ENCODE measurements around the gene MAB21L1. TPM values are rescaled to one million over a fixed set of nuclear protein-coding genes. Genes with fewer than 3 reads are reported as not detected.

Gene MAB21L1
- total and polyA plus RNA-seq, 2 experiments from 2014 or later, result 0.78 TPM; not detected in 1

DNA sequence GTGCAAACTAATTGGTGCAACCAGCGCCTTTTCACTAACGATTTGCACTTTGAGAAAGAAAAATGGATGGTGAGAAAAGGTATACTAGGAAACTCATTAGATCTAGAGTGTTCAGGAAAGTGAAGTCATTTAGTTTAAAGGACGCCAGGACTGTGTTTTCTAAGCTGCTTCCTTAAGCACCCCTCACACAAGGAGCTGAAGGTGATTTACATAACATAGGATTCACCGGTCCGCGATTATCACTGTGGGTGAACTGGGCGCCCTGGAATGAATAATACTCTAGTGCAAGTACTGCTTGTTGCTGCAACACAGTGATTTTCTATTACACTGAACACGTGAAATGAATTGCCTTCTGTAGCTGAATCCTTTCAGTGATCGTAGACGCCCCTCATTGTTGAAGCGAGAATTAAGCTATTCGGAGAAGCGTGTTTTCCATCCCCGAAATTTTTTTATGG is 2.6 kb upstream of the MAB21L1 start:
- Histone ChIP-seq H4K20me1 (replicated peaks; ENCODE audit: insufficient read depth) (peaks cover 18% of the 10 kb centered on the region), H2AFZ (no peak overlapping the region), H3F3A (replicated peaks; ENCODE audit: low read depth) (no peaks in the 10 kb centered on the region; the same call in 1 of the 2 replicates), H3K4me3 (peak overlapping the region; percentile 63), H3K4me2 (peak overlapping the region; percentile 86), H3K36me3 (ENCODE audit: insufficient read depth) (no peaks in the 10 kb centered on the region), H3K27me3 (ENCODE audit: insufficient read depth) (peaks cover 66% of the 10 kb centered on the region), H3K4me1 (ENCODE audit: insufficient read depth) (peaks cover 45% of the 10 kb centered on the region), H3K79me2 (replicated peaks; ENCODE audit: insufficient read depth) (no peaks in the 10 kb centered on the region), H3K27ac (ENCODE audit: low read depth) (no peak overlapping the region), H3K9me2 (ENCODE audit: insufficient read depth) (no peaks in the 10 kb centered on the region)
- DNase-seq (ENCODE audit: low spot score), result peak; percentile 69
- TF ChIP-seq POLR2AphosphoS5 (IDR thresholded peaks at IDR 0.05; ENCODE audit: low read depth), result no peak
- TF ChIP-seq EZH2 (IDR thresholded peaks at IDR 0.05; ENCODE audit: low read depth, unreplicated experiment), result peak; percentile 11
- peak; percentile 9; the same call in 1 of the 2 replicates for TF ChIP-seq NANOG (IDR thresholded peaks at IDR 0.05; ENCODE audit: borderline replicate concordance)
- TF ChIP-seq, protein P1, sequence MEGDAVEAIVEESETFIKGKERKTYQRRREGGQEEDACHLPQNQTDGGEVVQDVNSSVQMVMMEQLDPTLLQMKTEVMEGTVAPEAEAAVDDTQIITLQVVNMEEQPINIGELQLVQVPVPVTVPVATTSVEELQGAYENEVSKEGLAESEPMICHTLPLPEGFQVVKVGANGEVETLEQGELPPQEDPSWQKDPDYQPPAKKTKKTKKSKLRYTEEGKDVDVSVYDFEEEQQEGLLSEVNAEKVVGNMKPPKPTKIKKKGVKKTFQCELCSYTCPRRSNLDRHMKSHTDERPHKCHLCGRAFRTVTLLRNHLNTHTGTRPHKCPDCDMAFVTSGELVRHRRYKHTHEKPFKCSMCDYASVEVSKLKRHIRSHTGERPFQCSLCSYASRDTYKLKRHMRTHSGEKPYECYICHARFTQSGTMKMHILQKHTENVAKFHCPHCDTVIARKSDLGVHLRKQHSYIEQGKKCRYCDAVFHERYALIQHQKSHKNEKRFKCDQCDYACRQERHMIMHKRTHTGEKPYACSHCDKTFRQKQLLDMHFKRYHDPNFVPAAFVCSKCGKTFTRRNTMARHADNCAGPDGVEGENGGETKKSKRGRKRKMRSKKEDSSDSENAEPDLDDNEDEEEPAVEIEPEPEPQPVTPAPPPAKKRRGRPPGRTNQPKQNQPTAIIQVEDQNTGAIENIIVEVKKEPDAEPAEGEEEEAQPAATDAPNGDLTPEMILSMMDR (conservative IDR thresholded peaks at IDR 0.05; ENCODE audit: low read depth in 2 of 2), result no peak
- TF ChIP-seq CREB1 (CRISPR knock-in tag; IDR thresholded peaks at IDR 0.05; ENCODE audit: low read depth), result no peak
- TF ChIP-seq ZNF331 (CRISPR knock-in tag; IDR thresholded peaks at IDR 0.05; ENCODE audit: low read depth), result no peak
- no peak for TF ChIP-seq ZNF462 (CRISPR knock-in tag; IDR thresholded peaks at IDR 0.05)
- TF ChIP-seq, protein P2, sequence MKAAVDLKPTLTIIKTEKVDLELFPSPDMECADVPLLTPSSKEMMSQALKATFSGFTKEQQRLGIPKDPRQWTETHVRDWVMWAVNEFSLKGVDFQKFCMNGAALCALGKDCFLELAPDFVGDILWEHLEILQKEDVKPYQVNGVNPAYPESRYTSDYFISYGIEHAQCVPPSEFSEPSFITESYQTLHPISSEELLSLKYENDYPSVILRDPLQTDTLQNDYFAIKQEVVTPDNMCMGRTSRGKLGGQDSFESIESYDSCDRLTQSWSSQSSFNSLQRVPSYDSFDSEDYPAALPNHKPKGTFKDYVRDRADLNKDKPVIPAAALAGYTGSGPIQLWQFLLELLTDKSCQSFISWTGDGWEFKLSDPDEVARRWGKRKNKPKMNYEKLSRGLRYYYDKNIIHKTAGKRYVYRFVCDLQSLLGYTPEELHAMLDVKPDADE (IDR thresholded peaks at IDR 0.05), result no peak
- no peak for TF ChIP-seq STAT1 (IDR thresholded peaks at IDR 0.05; ENCODE audit: unreplicated experiment)
- no peak for TF ChIP-seq JUNB (IDR thresholded peaks at IDR 0.05; ENCODE audit: unreplicated experiment)
- no peak for TF ChIP-seq EZH2phosphoT487 (IDR thresholded peaks at IDR 0.05; ENCODE audit: unreplicated experiment)
- no peak for TF ChIP-seq ZNF114 (CRISPR knock-in tag; IDR thresholded peaks at IDR 0.05)
- no peak for TF ChIP-seq REST (IDR thresholded peaks at IDR 0.05; ENCODE audit: unreplicated experiment)
- Mint-ChIP-seq H3K27me3 (ENCODE audit: insufficient read depth, low read depth, poor library complexity) (peaks cover 52% of the 10 kb centered on the region), H3K36me3 (ENCODE audit: low read depth) (no peaks in the 10 kb centered on the region), H3K4me1 (peaks cover 41% of the 10 kb centered on the region), H3K4me3 (peak overlapping the region; percentile 77), H3K9me3 (no peaks in the 10 kb centered on the region), H3K27ac (no peak overlapping the region)
- ATAC-seq, result peak; percentile 65

All from GM23338 (cell line).